Measurements from ENCODE around the gene NHSL2. TPM values are rescaled to one million over a fixed set of nuclear protein-coding genes. Genes with fewer than 3 reads are reported as not detected.
A peak's percentile ranks its signal among the peaks of the same experiment; 100 is the strongest.
"Not testable (repeated sequence)": the region's sequence is repeated elsewhere in the genome, so short reads cannot be mapped to it uniquely, and the experiment has no call there.

NHSL2 gene
- total RNA-seq, 1 donor from 2014 or later = 38.0 TPM

- peak; percentile 92 for ATAC-seq
Observed at GRCh38 chrX:72131317-72132294, 221.0 kb downstream of the NHSL2 start, which contains the start of gene RTL5. Gene RTL5, minus strand, starts transcription at chrX:72131915.

DNA sequence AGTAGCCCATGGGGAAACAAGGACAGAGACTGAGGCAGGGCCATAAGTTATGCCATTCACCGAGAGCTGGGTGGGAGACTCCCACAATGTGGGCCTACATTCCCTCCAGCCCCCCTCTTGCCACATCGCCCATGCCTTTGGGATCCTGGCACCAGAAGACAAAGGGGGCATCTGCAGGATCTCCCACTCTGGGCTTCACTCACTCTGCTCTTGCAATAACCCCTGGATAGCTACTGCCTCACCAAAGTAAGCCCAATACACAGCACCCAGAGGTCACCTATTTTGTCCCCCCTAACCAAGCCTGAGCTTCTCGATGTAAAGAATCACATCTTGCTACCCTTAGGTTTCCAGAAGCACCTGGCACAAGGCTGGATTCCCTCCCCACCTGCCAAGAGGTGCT is 221.8 kb downstream of the NHSL2 start:
- no peak for DNase-seq (ENCODE audit: low spot score)
- intact Hi-C loops (cut with DNase I) = no loop called here
- no peak for ATAC-seq

More at GRCh38 chrX:72131317-72132294, 221.0 kb downstream of the NHSL2 start, which contains the start of gene RTL5:
- intact Hi-C loops (cut with DNase I) = no loop called here
- DNase-seq (ENCODE audit: low spot score) = peak; percentile 89

- ATAC-seq (no peak), DNase-seq (ENCODE audit: low spot score) (no peak)
- intact Hi-C loops (cut with DNase I) = no loop called here
Observed at GRCh38 chrX:72133851-72134546, 223.4 kb downstream of the NHSL2 start.

- no peak for ATAC-seq
- intact Hi-C loops (cut with DNase I) = no loop called here
Observed at GRCh38 chrX:72137846-72138495, 227.3 kb downstream of the NHSL2 start.

GRCh38 chrX:72139538-72139937 is 228.9 kb downstream of the NHSL2 start:
- intact Hi-C loops (cut with DNase I) = no loop called here
- ATAC-seq (no peak), DNase-seq (ENCODE audit: low spot score) (peak; percentile 51)

More at GRCh38 chrX:72137846-72138495, 227.3 kb downstream of the NHSL2 start:
- no peak for DNase-seq (ENCODE audit: low spot score)

DNA sequence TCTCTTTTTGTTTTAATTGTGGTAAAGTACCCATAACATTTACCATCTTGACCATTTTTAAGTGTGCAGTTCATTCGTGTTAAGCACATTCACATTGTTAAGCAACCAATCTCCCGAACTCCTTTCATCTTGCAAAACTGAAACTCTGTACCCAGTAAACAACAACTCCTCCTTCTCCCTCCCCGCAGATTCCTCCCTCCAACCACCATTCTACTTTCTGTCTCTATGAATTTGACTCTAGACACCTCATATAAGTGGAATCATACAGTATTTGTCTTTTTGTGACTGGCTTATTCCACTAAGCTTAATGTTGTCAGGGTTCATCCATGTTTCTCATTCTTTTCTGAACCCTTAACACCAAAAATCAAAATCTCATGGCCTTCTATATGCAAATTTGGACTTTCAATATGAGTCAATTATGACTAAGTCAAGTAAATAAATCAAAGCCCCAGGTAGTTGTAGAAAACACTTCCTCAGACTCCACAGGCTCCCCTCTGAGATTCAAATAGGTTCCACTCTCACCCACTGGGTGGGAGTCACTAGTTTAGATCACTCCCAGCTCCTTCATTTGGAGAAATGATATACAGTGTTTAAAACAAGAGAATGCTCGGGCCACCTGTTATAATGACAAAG is 230.8 kb downstream of the NHSL2 start:
- no peak for DNase-seq (ENCODE audit: low spot score)
- intact Hi-C loops (cut with DNase I) = no loop called here
- no peak for ATAC-seq

DNA sequence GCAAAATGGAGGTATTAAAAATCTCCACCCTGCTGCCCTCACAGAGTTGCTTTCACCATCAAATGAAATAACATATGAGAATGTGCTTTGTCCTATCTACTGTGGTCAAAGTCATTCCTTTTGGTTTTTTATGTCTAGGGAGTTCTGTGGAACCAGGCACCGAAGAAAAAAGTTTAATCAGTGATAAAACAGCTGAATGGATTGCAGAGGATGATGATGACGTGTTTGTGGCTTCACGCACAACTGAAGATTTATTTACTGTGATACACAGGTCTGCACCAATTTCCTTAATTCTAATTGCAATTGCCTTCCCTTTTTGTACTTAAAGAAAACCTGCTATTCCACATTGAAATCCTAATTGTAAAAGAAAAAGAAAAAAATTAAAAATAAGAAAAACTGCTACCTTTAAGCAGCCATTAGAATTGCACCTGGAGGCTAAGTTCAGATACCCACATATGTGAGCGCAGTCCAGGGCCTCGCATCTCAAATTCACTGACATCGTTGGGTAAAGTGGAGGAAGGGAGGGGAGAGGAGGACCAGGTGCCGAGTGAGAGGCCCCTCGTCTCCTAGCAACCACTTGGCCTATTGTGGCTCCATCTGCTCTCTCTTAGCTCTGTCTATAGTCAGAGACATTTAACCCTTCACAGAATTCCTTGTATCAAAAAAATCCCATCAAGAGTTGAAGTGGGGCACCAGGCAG is 231.6 kb downstream of the NHSL2 start:
- ATAC-seq (no peak), DNase-seq (ENCODE audit: low spot score) (no peak)
- intact Hi-C loops (cut with DNase I) = no loop called here

DNA sequence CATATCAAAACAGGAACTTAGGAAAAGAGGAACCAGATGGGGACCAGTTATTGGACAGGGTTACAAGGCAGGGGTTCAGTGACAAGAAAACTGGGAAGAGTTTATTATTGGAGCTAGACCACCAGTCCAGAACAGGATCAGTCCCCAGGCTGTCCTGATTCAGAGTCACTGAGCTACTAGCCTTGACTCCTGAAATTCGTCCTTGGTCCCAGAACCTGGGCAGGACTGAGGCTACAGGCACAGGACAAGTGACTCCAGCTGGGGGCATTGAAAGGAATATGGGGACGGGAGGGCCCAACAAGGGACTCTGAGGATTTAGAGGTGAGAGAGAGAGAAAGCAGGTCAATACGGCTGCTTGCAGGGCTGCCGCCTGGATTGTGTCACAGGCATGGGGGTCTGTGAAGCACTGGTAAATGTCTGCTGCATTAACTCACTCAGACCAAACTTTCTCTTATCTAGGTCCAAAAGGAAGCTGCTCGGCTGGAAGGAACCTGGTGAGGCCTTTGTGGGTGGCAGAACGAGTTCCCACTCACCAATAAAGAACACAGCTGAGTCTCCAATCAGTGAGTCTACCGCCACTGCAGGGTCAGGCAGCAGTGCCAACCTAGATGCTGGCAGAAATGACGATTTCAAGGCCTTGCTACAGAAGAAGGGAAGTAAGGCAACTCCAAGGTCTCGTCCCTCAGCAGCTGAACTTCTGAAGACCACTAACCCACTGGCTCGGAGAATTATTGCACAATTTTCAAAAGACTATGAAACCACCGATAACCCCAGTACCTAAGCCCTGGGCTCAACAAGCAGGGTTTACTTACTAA is 232.4 kb downstream of the NHSL2 start:
- DNase-seq (ENCODE audit: low spot score) (no peak), ATAC-seq (no peak)
- intact Hi-C loops (cut with DNase I) = no loop called here

DNA sequence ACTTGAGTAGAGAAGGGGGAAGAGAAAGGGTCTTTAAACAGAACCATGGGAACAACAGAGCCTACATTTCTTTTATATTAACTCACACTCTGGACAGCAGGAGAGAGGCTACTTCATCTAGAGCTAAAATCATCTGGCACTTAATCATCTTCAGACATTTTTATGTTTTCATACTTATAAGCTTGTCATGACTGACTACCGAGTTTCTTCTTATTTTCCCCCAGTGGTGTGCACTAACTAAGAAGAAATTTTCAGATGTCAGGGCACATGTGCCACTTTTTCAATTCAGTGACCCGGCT is 232.9 kb downstream of the NHSL2 start:
- intact Hi-C loops (cut with DNase I) = no loop called here
- DNase-seq (ENCODE audit: low spot score) (no peak), ATAC-seq (no peak)

DNA sequence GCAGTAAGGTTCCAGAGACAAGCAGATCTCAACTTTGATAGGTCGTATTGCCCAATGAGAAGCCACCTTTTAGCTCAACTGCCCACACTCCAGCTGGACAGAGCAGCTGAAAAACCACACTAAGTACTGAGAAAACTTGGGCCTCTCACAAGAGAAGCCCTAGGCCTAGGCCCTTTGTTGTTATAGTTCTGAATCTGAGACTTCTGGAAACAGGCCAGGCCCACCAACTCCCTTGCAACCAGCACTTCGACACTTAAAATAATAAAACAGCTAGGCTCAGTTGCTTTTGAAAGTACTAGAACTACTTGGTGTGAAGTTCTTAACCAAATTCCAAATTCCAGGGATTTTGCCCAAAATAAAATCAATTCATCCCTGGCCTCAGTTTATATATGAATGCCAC is 234.5 kb downstream of the NHSL2 start:
- no peak for ATAC-seq
- peak; percentile 17 for DNase-seq (ENCODE audit: low spot score)
- intact Hi-C loops (cut with DNase I) = no loop called here

GRCh38 chrX:72146527-72146926 is 235.9 kb downstream of the NHSL2 start:
- no peak for ATAC-seq
- no peak for DNase-seq (ENCODE audit: low spot score)
- intact Hi-C loops (cut with DNase I) = no loop called here

DNA sequence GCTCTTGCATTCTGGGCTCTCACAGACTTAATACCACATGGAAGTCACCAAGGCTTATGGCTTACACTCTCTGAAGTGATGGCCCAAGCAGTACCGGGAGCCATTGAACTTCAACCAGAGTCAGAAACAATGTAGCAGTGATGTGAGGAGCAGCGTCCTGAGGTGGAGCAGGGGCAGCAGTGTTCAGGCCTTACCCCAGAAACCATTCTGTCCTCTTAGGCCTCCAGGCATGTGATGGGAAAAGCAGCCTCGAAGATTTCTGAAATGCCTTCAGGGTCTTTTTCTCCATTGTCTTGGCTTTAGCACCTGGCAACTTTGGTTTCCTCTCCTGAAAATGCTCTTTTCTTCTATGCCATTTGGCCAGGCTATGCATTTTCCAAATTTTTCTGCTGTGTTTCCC is 248.1 kb downstream of the NHSL2 start:
- no peak for DNase-seq (ENCODE audit: low spot score)
- intact Hi-C loops (cut with DNase I) = no loop called here
- ATAC-seq = no peak

DNA sequence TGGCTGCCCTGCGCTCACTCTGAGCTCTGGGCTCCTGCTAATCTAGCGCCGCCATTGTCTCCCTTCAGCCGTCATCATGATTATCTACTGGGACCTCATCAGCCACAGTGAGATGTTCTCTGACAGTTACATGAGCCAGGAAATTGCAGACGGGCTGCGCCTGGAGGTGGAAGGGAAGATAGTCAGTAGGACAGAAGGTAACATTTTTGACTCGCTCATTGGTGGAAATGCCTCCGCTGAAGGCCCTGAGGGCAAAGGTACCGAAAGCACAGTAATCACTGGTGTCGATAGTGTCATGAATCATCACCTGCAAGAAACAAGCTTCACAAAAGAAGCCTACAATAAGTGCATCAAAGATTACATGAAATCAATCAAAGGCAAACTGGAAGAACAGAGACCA is 249.1 kb downstream of the NHSL2 start:
- no peak for DNase-seq (ENCODE audit: low spot score)
- ATAC-seq = no peak
- intact Hi-C loops (cut with DNase I) = no loop called here

- DNase-seq (ENCODE audit: low spot score) (no peak), ATAC-seq (no peak)
- intact Hi-C loops (cut with DNase I) = no loop called here
Observed at GRCh38 chrX:72165551-72165950, 254.9 kb downstream of the NHSL2 start.

GRCh38 chrX:72169008-72169728 is 258.5 kb downstream of the NHSL2 start:
- intact Hi-C loops (cut with DNase I) = no loop called here
- ATAC-seq = no peak
- DNase-seq (ENCODE audit: low spot score) = no peak

GRCh38 chrX:72176289-72176688 is 265.6 kb downstream of the NHSL2 start:
- ATAC-seq; DNase-seq (ENCODE audit: low spot score); intact Hi-C loops (cut with DNase I): not testable (repeated sequence)

- intact Hi-C loops (cut with DNase I) = no loop called here
- ATAC-seq = no peak
- no peak for DNase-seq (ENCODE audit: low spot score)
Observed at GRCh38 chrX:72176981-72177380, 266.3 kb downstream of the NHSL2 start.

Data from sciatic nerve (tissue), 2 donors.